Ovary (tissue), 9 donors: ENCODE measurements around the gene SF3B1. TPM values are rescaled to one million over a fixed set of nuclear protein-coding genes. Genes with fewer than 3 reads are reported as not detected.

Experiments used
- DNase-seq, 5 donors: peaks; one replicate each; pipeline ENCODE4 v3.0.0-alpha.2; 2019 to 2020
- H3K27ac ChIP-seq, 2 donors: fragments of 200-600 bp; one replicate each; pipeline versions ENCODE4 v1.5.1 to v1.8.0; 2019 to 2022
- H3K27me3 ChIP-seq: fragments of 200-600 bp; one replicate; pipeline ENCODE4 v1.8.0; 2022
- H3K36me3 ChIP-seq: fragments of 200-600 bp; sonication (generic); one replicate; pipeline ENCODE4 v1.5.1; 2019
- H3K4me1 ChIP-seq: one replicate; pipeline ENCODE4 v1.8.1; 2013; ENCODE audit warnings: mild to moderate bottlenecking, moderate library complexity; ENCODE audit not compliant: insufficient read depth
- H3K4me3 ChIP-seq: fragments of 200-600 bp; sonication (generic); one replicate; pipeline ENCODE4 v1.5.1; 2017
- H3K9me3 ChIP-seq, 2 donors: fragments of 200-600 bp in 1 of 2; sonication (generic) in 1 of 2; one replicate each; pipeline versions ENCODE4 v1.5.1 to v1.8.1; 2013 to 2019; ENCODE audit warnings: mild to moderate bottlenecking in 1 of 2, moderate library complexity in 1 of 2
- CTCF ChIP-seq, 3 donors: fragments of 450-650 bp in 2 of 3; fragments of 200-600 bp in 1 of 3; IDR thresholded peaks; one replicate each; pipeline versions ENCODE4 v1.5.1 to v1.8.0; 2016 to 2022; ENCODE audit warnings: antibody characterized with exemption in 3 of 3, mild to moderate bottlenecking in 1 of 3
- EP300 ChIP-seq: sonication (generic); formaldehyde crosslinking; IDR thresholded peaks from one replicate; pipeline ENCODE4 v1.6.1; 2017; ENCODE audit warnings: antibody characterized with exemption
- POLR2A ChIP-seq: fragments of 450-650 bp; IDR thresholded peaks from one replicate; pipeline ENCODE4 v1.6.1; 2017; ENCODE audit warnings: antibody characterized with exemption, mild to moderate bottlenecking, moderate library complexity
- WGBS, 3 donors: extraction: QIAGEN DNeasy Blood & Tissue Kit in 1 of 3; methylation state at CpG; one replicate each; pipeline versions ENCODE4 v1.1.5 to v1.1.7; 2013 to 2017; 5-methylcytosine and 5-hydroxymethylcytosine counted together
- intact Hi-C, 4 donors: fragments of 100-400 bp; cut with DNase I; formaldehyde crosslinking; loops; one replicate each; pipeline versions ENCODE4 v1.11.0 to v1.15.1; 2022 to 2023
- polyA plus RNA-seq, 2 donors: library from polyadenylated mRNA; stranded (reverse); fragments of 200-250 nt in 1 of 2; fragments of 350-450 nt in 1 of 2; fragmentation: Illumina TruSeq in 1 of 2; extraction: RNeasy Lipid Tissue Mini Kit (QIAGEN cat#74804) in 1 of 2; gene quantifications; one replicate each; pipeline ENCODE4 v1.2.3, GENCODE V29; 2013 to 2014
- total RNA-seq, 7 donors: library from RNA; depleted of rRNA in 2 of 7; stranded (reverse); fragments of >200 nt in 2 of 7; fragmentation: NEBNext Ultra II Directional in 3 of 7; extraction: Animal tissue kit (Norgen Biotek cat#: 25700) in 3 of 7; gene quantifications; one replicate each; pipeline versions ENCODE4 v1.1.0 to v1.2.4, GENCODE V29; 2016 to 2023
- donor health status: DM: no; HTN: no; CAD: no; lungs with moderate emphysema.
- donor health status: DM: no; HTN: no; CAD: no.
- donor health status: Bipolar disorder and iron deficiency.
- donor health status: DM: yes; HTN: yes; CAD: no.
- donor health status: DM: no; HTN: no; CAD: no.
- donor health status: DM: yes; HTN: yes; CAD: no.

The SF3B1 gene
- total and polyA plus RNA-seq, 9 donors = 189 to 336 (median 245) TPM

GRCh38 chr2:197477797-197478196, 43.0 kb upstream of the SF3B1 start:
- no peak for TF ChIP-seq EP300
- no peak for TF ChIP-seq CTCF (IDR thresholded peaks at IDR 0.05)
- no peak for TF ChIP-seq POLR2A
- no peak overlapping the region for H3K27ac ChIP-seq
- no peak for DNase-seq
- intact Hi-C loops = no loop called here
- H3K4me1 ChIP-seq = no peaks in the 10 kb centered on the region
- H3K27me3 ChIP-seq = no peaks in the 10 kb centered on the region
- no peaks in the 10 kb centered on the region for H3K36me3 ChIP-seq
- H3K9me3 ChIP-seq = no peaks in the 10 kb centered on the region
- 97 to 99% (median 99%) methylated on average over 3 of the region's 3 CpGs for WGBS, 3 donors
- H3K4me3 ChIP-seq = no peak overlapping the region

GRCh38 chr2:197472166-197472565, 37.3 kb upstream of the SF3B1 start:
- H3K36me3 ChIP-seq = no peaks in the 10 kb centered on the region
- no peaks in the 10 kb centered on the region for H3K9me3 ChIP-seq
- 92 to 99% (median 96%) methylated on average over 5 of the region's 5 CpGs for WGBS, 3 donors
- H3K27me3 ChIP-seq = no peaks in the 10 kb centered on the region
- H3K27ac ChIP-seq = no peak overlapping the region
- H3K4me1 ChIP-seq = no peaks in the 10 kb centered on the region
- no peak for TF ChIP-seq POLR2A
- no peak for TF ChIP-seq EP300
- TF ChIP-seq CTCF (IDR thresholded peaks at IDR 0.05) = no peak
- intact Hi-C loops = no loop called here
- DNase-seq = no peak
- no peak overlapping the region for H3K4me3 ChIP-seq

DNA sequence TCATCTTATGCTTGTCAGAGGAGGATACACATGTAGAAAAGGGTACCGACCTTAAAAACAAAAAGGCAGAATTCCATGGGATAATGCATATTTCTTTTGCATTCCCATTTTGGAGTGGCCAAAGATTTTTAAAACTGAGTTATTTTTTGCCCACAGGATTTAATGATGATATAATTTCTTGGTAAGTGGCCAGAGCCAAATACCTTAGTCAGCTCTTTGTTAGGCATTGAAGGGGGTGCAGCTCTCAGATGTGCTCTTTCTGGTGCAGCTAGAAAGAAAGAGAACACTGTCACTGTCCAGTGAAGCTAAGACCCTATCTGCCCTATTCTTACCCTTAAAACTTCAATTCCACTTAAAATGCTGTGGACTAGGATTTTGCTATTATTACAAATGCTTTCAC, 29.3 kb upstream of the SF3B1 start:
- H3K36me3 ChIP-seq = no peaks in the 10 kb centered on the region
- intact Hi-C loops = loop anchor here in 1 of 4 donors (5.0 kb wide), 1 partner anchor 1648 kb away; no protein-coding TSS in a partner anchor

DNA sequence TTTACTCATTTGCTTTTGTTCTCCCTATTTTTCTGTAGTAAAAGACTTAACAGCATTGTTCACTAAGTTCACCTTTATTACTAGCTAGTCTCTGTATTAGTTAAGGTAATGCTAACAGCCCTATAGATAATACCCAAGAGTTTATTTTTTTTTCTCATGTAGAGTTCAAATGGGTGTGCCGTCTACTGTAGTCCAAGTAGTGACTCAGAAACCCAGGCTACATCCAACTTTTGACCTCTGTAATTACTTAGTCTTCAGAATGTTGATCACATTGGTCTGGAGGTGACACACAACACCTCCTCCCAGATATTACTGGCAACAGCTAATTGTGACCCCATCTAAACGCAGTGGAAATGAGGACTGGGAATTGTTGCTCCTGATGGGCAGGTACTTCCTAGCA, 26.2 kb upstream of the SF3B1 start:
- no peak for TF ChIP-seq EP300
- TF ChIP-seq CTCF (IDR thresholded peaks at IDR 0.05) = no peak
- no peak for TF ChIP-seq POLR2A
- no peak for DNase-seq
- intact Hi-C loops = loop anchor here in 1 of 4 donors (5.0 kb wide), 1 partner anchor 1651 kb away; no protein-coding TSS in a partner anchor
- Histone ChIP-seq H3K4me3 (no peak overlapping the region), H3K27me3 (no peaks in the 10 kb centered on the region), H3K9me3 (no peaks in the 10 kb centered on the region), H3K4me1 (no peaks in the 10 kb centered on the region), H3K36me3 (no peaks in the 10 kb centered on the region), H3K27ac (no peak overlapping the region)
- WGBS, 3 donors = 79 to 85% (median 81%) methylated on average over 2 of the region's 2 CpGs

More for the DNA sequence above, 29.3 kb upstream of the SF3B1 start:
- Histone ChIP-seq H3K9me3 (no peaks in the 10 kb centered on the region), H3K4me1 (no peaks in the 10 kb centered on the region), H3K27me3 (no peaks in the 10 kb centered on the region), H3K27ac (no peak overlapping the region), H3K4me3 (no peak overlapping the region)
- 44 to 67% (median 48%) methylated on average over 1 of the region's 1 CpG for WGBS, 3 donors
- TF ChIP-seq EP300 (no peak), CTCF (IDR thresholded peaks at IDR 0.05) (no peak), POLR2A (no peak)
- no peak for DNase-seq

DNA sequence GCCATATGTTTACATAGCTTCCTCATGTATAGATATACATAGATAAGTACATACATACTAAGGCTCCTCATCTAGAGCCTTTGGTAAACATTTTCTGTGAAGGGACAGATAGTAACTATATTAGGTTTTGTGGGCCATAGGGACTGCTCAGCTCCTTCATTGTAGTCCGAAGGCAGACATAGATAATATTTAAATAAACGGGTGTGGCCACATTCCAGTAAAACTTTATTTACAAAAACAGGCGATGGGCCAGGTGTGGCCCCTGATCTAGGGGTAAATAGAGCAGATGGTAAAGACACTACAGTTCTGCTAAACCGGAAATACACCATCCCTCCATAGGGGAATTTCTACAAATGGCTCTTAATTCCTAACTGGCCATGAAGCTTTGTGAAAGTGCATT, 25.8 kb upstream of the SF3B1 start:
- H3K27ac ChIP-seq = no peak overlapping the region
- intact Hi-C loops = loop anchor here in 1 of 4 donors (5.0 kb wide), 1 partner anchor 1652 kb away; no protein-coding TSS in a partner anchor
- H3K4me3 ChIP-seq = no peak overlapping the region
- DNase-seq = no peak
- no peaks in the 10 kb centered on the region for H3K9me3 ChIP-seq
- no peaks in the 10 kb centered on the region for H3K27me3 ChIP-seq
- no peaks in the 10 kb centered on the region for H3K36me3 ChIP-seq
- H3K4me1 ChIP-seq = peaks cover 1% of the 10 kb centered on the region
- TF ChIP-seq CTCF (IDR thresholded peaks at IDR 0.05) (no peak), EP300 (no peak)
- WGBS, 3 donors = 70 to 80% (median 74%) methylated on average over 4 of the region's 4 CpGs
